Glutamatergic neuron (in vitro differentiated cells): ENCODE measurements around the gene SLC35A2. TPM values are rescaled to one million over a fixed set of nuclear protein-coding genes. Genes with fewer than 3 reads are reported as not detected.

Source experiments
- DNase-seq: peaks from one replicate; pipeline ENCODE4 v3.0.0; 2022
- H3K27ac Mint-ChIP-seq: one replicate; pipeline ENCODE4 v1.8.0; 2020; ENCODE audit warnings: mild to moderate bottlenecking, mixed read lengths, inconsistent platforms; ENCODE audit not compliant: unreplicated experiment
- H3K27me3 Mint-ChIP-seq: one replicate; pipeline ENCODE4 v1.8.0; 2020; ENCODE audit warnings: mild to moderate bottlenecking, moderate library complexity, mixed read lengths, inconsistent platforms; ENCODE audit not compliant: unreplicated experiment
- H3K36me3 Mint-ChIP-seq: one replicate; pipeline ENCODE4 v1.8.0; 2020; ENCODE audit warnings: mild to moderate bottlenecking, mixed read lengths, inconsistent platforms; ENCODE audit not compliant: unreplicated experiment
- H3K4me1 Mint-ChIP-seq: one replicate; pipeline ENCODE4 v1.8.0; 2020; ENCODE audit warnings: mild to moderate bottlenecking, low read depth, mixed read lengths, inconsistent platforms; ENCODE audit not compliant: unreplicated experiment
- H3K4me3 Mint-ChIP-seq: one replicate; pipeline ENCODE4 v1.8.0; 2020; ENCODE audit warnings: mild to moderate bottlenecking, mixed read lengths, inconsistent platforms; ENCODE audit not compliant: unreplicated experiment
- H3K9me3 Mint-ChIP-seq: one replicate; pipeline ENCODE4 v1.8.0; 2020; ENCODE audit warnings: mild to moderate bottlenecking, moderate library complexity, mixed read lengths, inconsistent platforms; ENCODE audit not compliant: unreplicated experiment
- CTCF ChIP-seq: fragments of 200-600 bp; sonication (generic); IDR thresholded peaks from one replicate; pipeline ENCODE4 v1.5.0; 2021; ENCODE audit not compliant: partially characterized antibody, unreplicated experiment
- total RNA-seq: library from RNA; stranded (reverse); fragmentation: NEBNext Ultra II Directional; extraction: Animal tissue kit (Norgen Biotek cat#: 25700); gene quantifications from one replicate; pipeline ENCODE4 v1.2.1, GENCODE V29; 2021; ENCODE audit not compliant: unreplicated experiment

SLC35A2 gene
- total RNA-seq, 1 donor from 2014 or later: 22.1 TPM

GRCh38 chrX:48940404-48940955 lies 29.0 kb upstream of the SLC35A2 start:
- Mint-ChIP-seq H3K4me1 (peaks cover 11% of the 10 kb centered on the region), H3K36me3 (no peaks in the 10 kb centered on the region), H3K27ac (no peak overlapping the region), H3K9me3 (no peaks in the 10 kb centered on the region), H3K4me3 (no peak overlapping the region), H3K27me3 (no peaks in the 10 kb centered on the region)
- DNase-seq: no peak
- TF ChIP-seq CTCF: no peak

- Mint-ChIP-seq H3K9me3 (no peaks in the 10 kb centered on the region), H3K4me3 (no peak overlapping the region), H3K27ac (no peak overlapping the region), H3K4me1 (peaks cover 11% of the 10 kb centered on the region), H3K36me3 (no peaks in the 10 kb centered on the region), H3K27me3 (no peaks in the 10 kb centered on the region)
- TF ChIP-seq CTCF: no peak
- DNase-seq: no peak
Observed at GRCh38 chrX:48939524-48940228, 28.2 kb upstream of the SLC35A2 start.

GRCh38 chrX:48938721-48939425 lies 27.4 kb upstream of the SLC35A2 start:
- H3K9me3 Mint-ChIP-seq: no peaks in the 10 kb centered on the region
- no peaks in the 10 kb centered on the region for H3K36me3 Mint-ChIP-seq
- no peaks in the 10 kb centered on the region for H3K27me3 Mint-ChIP-seq

GRCh38 chrX:48937054-48937907 lies 25.8 kb upstream of the SLC35A2 start:
- H3K9me3 Mint-ChIP-seq: no peaks in the 10 kb centered on the region
- peak overlapping the region; percentile 43 for H3K27ac Mint-ChIP-seq

More at GRCh38 chrX:48938721-48939425, 27.4 kb upstream of the SLC35A2 start:
- TF ChIP-seq CTCF: no peak
- Mint-ChIP-seq H3K27ac (no peak overlapping the region), H3K4me1 (peaks cover 11% of the 10 kb centered on the region), H3K4me3 (no peak overlapping the region)
- DNase-seq: no peak

More at GRCh38 chrX:48937054-48937907, 25.8 kb upstream of the SLC35A2 start:
- peaks cover 10% of the 10 kb centered on the region for H3K4me1 Mint-ChIP-seq
- H3K27me3 Mint-ChIP-seq: peaks cover 1% of the 10 kb centered on the region
- no peak for DNase-seq
- no peak for TF ChIP-seq CTCF
- H3K4me3 Mint-ChIP-seq: peak overlapping the region; percentile 51
- H3K36me3 Mint-ChIP-seq: no peaks in the 10 kb centered on the region
